ELF-1 (cell line): ENCODE measurements around the gene TBC1D17.
A peak's percentile ranks its signal among the peaks of the same experiment; 100 is the strongest.

Source experiments
- DNase-seq: peaks from one replicate; pipeline ENCODE4 v3.0.0-alpha.2; 2016; ENCODE audit warnings: low read depth, low spot score

The TBC1D17 gene

DNA sequence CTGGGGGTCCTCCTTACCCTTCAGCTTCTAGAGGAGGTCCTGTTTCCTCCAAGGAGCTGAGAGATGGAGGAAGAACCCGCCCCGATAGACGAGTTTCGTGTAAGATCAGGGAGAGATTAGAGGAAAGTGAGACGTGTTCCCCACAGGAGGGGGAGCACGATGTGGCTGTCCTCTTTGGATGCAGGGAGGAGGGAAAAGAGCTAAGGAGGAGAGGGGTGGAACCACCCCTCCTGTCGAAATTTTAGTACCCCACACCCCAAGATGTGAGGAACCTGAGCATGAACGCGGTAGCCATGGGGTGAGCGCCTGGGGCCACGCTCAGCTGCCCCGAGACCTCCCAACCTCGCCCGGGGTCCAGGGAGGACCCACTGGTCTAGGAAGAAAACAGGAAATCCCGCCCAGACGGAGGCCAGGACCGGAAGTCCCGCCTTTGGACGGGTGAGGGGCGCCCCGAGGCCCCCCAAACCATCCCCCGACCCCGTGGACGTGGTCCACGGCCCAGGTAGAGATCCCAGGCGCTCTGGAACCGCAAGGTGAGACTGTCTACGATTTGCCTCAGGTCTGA lies 1.6 kb upstream of the TBC1D17 start:
- peak; percentile 69 for DNase-seq

GRCh38 chr19:49876422-49877019 lies 981 bp upstream of the TBC1D17 start:
- DNase-seq = peak; percentile 99

DNA sequence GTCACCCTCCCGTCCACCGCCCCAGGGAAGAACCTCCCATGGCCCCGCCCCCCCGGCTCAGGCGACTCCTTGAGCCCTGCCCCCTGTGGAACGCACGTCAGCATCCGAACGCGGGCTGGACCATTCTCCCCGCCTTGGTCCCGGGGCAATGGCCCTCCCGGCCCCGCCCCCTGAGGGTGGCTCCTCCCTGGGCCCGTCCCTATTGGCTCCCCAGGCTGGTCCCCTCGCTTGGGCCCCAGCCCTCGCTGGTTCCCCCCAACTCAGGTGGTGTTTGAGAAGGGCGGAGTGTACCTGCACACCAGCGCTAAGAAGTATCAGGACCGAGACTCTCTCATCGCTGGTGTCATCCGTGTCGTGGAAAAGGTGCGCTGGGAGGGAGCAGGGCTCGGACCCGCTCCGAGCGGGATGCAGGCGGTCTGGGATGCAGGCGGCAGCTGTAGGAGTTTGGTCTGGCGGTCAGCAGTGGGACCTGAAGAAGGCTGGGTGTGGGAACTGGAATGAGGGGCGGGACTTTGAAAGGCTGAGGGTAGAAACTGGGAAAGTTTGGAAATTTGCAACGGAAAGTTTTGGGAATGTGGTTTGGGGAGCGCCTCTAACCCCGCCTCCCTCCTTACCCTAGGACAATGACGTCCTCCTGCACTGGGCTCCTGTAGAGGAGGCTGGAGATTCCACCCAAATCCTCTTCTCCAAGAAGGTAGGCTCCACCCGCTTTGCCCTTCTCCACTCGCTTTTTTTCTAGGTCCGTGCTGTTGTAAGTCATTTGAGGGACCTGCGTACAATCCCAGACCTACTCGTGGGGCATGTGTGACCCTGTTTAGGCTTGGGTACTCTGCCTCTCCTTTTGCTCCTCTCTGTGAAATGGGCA lies 609 bp downstream of the TBC1D17 start:
- peak; percentile 97 for DNase-seq

GRCh38 chr19:49878744-49879070 lies 1.2 kb downstream of the TBC1D17 start:
- DNase-seq = no peak

- DNase-seq = no peak
Measured at GRCh38 chr19:49879243-49879963, 1.9 kb downstream of the TBC1D17 start.

- DNase-seq = no peak
Measured at GRCh38 chr19:49880162-49880869, 2.8 kb downstream of the TBC1D17 start.

- no peak for DNase-seq
Measured at GRCh38 chr19:49881186-49881585, 3.7 kb downstream of the TBC1D17 start.

- peak; percentile 62 for DNase-seq
Measured at GRCh38 chr19:49881672-49882394, 4.3 kb downstream of the TBC1D17 start.

GRCh38 chr19:49882643-49883042 lies 5.1 kb downstream of the TBC1D17 start:
- no peak for DNase-seq

DNA sequence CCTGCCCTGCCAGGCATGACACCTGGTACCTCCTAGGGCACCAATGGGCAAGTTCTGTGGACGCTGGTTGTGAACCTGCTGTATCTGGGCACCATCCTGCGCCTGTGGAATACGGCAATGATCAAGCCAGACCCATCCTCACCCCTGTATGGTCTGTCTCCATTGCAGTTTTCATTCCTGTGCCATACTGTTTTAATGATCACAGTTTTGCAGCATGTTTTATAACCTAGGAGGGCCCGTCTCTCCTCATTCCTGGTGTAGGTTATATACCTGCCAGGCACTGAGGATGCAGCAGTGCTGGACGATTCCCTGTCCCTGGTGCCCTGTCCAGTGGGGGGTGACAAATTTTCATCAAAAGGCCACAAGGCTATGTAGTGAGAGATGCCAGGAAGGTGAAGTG lies 5.6 kb downstream of the TBC1D17 start:
- DNase-seq = no peak

GRCh38 chr19:49884109-49884508 lies 6.6 kb downstream of the TBC1D17 start:
- no peak for DNase-seq

- no peak for DNase-seq
Measured at GRCh38 chr19:49884760-49885159, 7.3 kb downstream of the TBC1D17 start.

- no peak for DNase-seq
Measured at GRCh38 chr19:49887037-49887664, 9.6 kb downstream of the TBC1D17 start.

DNA sequence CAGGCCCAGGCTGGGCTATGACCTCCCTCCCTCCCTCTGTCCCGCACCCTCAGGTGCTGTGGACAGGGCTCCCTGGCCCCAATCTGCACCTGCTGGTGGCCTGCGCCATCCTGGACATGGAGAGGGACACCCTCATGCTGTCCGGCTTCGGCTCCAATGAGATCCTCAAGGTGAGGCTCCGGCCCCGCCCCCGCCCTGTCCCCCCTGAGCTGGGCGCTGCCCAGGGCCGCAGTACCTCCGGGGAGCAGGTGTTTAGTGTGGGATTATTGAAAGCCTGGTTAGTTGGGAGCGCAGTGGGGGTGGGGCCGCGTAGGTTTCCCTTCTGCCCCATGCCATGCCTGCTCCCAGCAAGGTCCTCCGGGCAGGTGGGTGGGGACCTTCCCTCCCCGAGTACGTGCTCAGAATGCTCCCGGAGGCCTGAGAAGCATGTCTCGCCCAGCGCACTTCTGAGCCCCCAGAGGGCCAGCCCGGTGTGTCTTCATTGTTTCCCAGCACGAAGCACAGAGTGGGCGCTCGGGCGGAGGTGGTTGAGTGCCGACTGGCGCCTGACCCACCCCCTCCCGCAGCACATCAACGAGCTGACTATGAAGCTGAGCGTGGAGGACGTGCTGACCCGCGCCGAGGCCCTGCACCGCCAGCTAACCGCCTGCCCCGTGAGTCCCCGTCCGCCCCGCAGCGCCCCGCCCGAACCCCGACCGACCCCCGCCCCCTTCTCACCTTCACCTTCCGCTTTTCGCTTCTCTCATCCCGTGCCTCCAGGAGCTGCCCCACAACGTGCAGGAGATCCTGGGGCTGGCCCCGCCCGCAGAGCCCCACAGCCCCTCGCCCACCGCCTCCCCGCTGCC lies 10.4 kb downstream of the TBC1D17 start:
- DNase-seq = no peak

GRCh38 chr19:49888510-49888824 lies 11.0 kb downstream of the TBC1D17 start:
- no peak for DNase-seq

GRCh38 chr19:49889038-49889686 lies 11.7 kb downstream of the TBC1D17 start:
- DNase-seq = no peak

GRCh38 chr19:49889687-49890348 lies 12.3 kb downstream of the TBC1D17 start:
- DNase-seq = peak; percentile 99
